Mesendoderm (in vitro differentiated cells): ENCODE measurements around the gene LARP4.

ENCODE experiments used
- DNase-seq: peaks from one replicate; pipeline ENCODE4 v3.0.0; 2013
- H2AK5ac ChIP-seq: 2 replicates; pipeline ENCODE4 v1.6.1; 2013; ENCODE audit warnings: low read length, inconsistent platforms
- H2BK120ac ChIP-seq: 2 replicates; pipeline ENCODE4 v1.6.1; 2013; ENCODE audit warnings: low read depth, mild to moderate bottlenecking, low read length, moderate library complexity, mixed read lengths
- H2BK15ac ChIP-seq: replicated peaks from 2 replicates; pipeline ENCODE4 v1.6.1; 2013; ENCODE audit warnings: low read depth, mild to moderate bottlenecking, moderate library complexity
- H2BK5ac ChIP-seq: 2 replicates; pipeline ENCODE4 v1.6.1; 2013; ENCODE audit warnings: low read length, inconsistent platforms
- H3K18ac ChIP-seq: 2 replicates; pipeline ENCODE4 v1.6.1; 2013; ENCODE audit warnings: mild to moderate bottlenecking, low read length, mixed read lengths
- H3K23ac ChIP-seq: one replicate; pipeline ENCODE4 v1.6.1; 2013; ENCODE audit warnings: low read length
- H3K27ac ChIP-seq: 2 replicates; pipeline ENCODE4 v1.5.1; 2013; ENCODE audit warnings: low read depth, mild to moderate bottlenecking, inconsistent platforms, low read length, moderate library complexity
- H3K27me3 ChIP-seq: 2 replicates; pipeline ENCODE4 v1.6.1; 2013; ENCODE audit warnings: low read length, control low read depth, mild to moderate bottlenecking, inconsistent platforms; ENCODE audit not compliant: insufficient read depth, poor library complexity
- H3K36me3 ChIP-seq: 2 replicates; pipeline ENCODE4 v1.6.1; 2013; ENCODE audit warnings: low read length, inconsistent platforms; ENCODE audit not compliant: control insufficient read depth, insufficient read depth
- H3K4ac ChIP-seq: one replicate; pipeline ENCODE4 v1.6.1; 2013; ENCODE audit warnings: low read depth, mild to moderate bottlenecking, low read length, moderate library complexity
- H3K4me1 ChIP-seq: 2 replicates; pipeline ENCODE4 v1.6.1; 2013; ENCODE audit warnings: low read depth, low read length, inconsistent platforms; ENCODE audit not compliant: control insufficient read depth
- H3K4me2 ChIP-seq: 2 replicates; pipeline ENCODE4 v1.6.1; 2013; ENCODE audit warnings: low read length
- H3K4me3 ChIP-seq: 2 replicates; pipeline ENCODE4 v1.5.1; 2013; ENCODE audit warnings: mild to moderate bottlenecking, low read length
- H3K56ac ChIP-seq: one replicate; pipeline ENCODE4 v1.6.1; 2013; ENCODE audit warnings: low read length
- H3K79me1 ChIP-seq: 2 replicates; pipeline ENCODE4 v1.6.1; 2013; ENCODE audit warnings: low read length, inconsistent platforms
- H3K79me2 ChIP-seq: 2 replicates; pipeline ENCODE4 v1.6.1; 2013; ENCODE audit warnings: mild to moderate bottlenecking, low read length; ENCODE audit not compliant: control insufficient read depth, insufficient read depth
- H3K9ac ChIP-seq: 2 replicates; pipeline ENCODE4 v1.6.1; 2013; ENCODE audit warnings: low read length, inconsistent platforms
- H4K5ac ChIP-seq: one replicate; pipeline ENCODE4 v1.6.1; 2013; ENCODE audit warnings: low read length
- H4K8ac ChIP-seq: one replicate; pipeline ENCODE4 v1.6.1; 2013; ENCODE audit warnings: low read depth, mild to moderate bottlenecking, control low read depth, low read length, moderate library complexity
- WGBS: extraction: QIAGEN DNeasy Blood & Tissue Kit; methylation state at CpG from one replicate; pipeline ENCODE4 v1.1.7; 2013; ENCODE audit warnings: low lambda C conversion rate, missing lambda C conversion rate; ENCODE audit not compliant: insufficient coverage; ENCODE audit errors: extremely low coverage; 5-methylcytosine and 5-hydroxymethylcytosine counted together

The LARP4 gene

GRCh38 chr12:50504798-50505674, 104.4 kb downstream of the LARP4 start, which contains the start of gene DIP2B:
Gene DIP2B, plus strand, starts transcription at chr12:50504985. Its CDS starts 156 bp downstream, at chr12:50505141.
- Histone ChIP-seq H3K4me1 (no peaks in the 10 kb centered on the region), H2BK5ac (peak within 1 kb of the TSS; percentile 70), H2BK120ac (no peak within 1 kb of the TSS), H4K5ac (no peak within 1 kb of the TSS), H4K8ac (peak within 1 kb of the TSS; percentile 44), H3K27me3 (no peaks in the 10 kb centered on the region), H3K23ac (peak within 1 kb of the TSS; percentile 52), H2BK15ac (no peak within 1 kb of the TSS), H3K9ac (peak within 1 kb of the TSS; percentile 93), H3K27ac (peak within 1 kb of the TSS; percentile 77), H3K4me2 (peak within 1 kb of the TSS; percentile 92), H3K4me3 (peak within 1 kb of the TSS; percentile 91), H3K36me3 (no peaks in the 10 kb centered on the region), H2AK5ac (no peak within 1 kb of the TSS), H3K56ac (peak within 1 kb of the TSS; percentile 98), H3K4ac (peak within 1 kb of the TSS; percentile 44), H3K79me1 (peaks cover 2% of the 10 kb centered on the region), H3K18ac (peak within 1 kb of the TSS; percentile 85), H3K79me2 (peaks cover 36% of the 10 kb centered on the region)
- WGBS, result no CpG with 5 or more reads among the region's 77 CpGs
- DNase-seq, result peak; percentile 95

DNA sequence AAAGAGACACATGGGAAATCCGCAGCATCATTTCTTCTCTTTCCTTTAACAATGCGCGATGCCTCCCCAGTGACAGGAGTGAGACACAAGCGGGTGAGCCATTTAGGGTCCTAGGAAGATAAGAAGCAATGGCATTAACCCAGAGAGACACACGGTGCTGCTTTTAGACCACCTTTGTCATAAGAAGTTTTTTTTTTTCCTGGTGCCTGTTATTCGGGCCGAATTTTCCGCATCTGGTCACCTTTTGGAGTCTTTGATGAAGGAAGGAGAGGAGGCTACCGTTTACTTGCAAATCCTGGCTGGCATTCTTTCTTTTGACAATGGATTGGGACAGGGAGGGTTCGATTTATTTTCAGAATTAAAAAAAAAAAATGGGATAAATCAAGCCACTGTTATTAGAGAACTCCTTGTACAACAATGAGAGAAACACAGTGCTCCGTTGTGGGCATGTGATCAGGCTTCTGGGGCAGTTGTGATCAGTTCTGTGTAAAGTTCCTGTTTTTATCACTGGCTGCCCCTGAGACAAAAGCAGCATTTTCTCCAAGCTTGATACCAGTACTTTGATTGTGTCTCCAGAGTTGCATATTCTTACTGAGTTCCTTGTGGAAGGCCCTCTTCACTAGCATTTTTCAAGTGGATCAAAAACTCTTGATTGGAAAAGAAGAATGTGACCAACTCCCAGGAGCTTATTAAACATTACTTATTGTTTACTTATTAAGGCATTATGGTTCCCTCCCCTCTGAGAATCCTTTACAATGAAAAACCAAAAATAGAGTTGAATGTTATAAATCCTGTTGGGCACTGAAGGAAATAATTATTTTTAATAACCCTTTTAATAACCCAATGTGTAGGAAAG, 105.2 kb downstream of the LARP4 start:
- peak; percentile 57 for DNase-seq
- H2AK5ac ChIP-seq, result no peak overlapping the region
- H3K4me2 ChIP-seq, result peak overlapping the region; percentile 92
- no peaks in the 10 kb centered on the region for H3K27me3 ChIP-seq
- H3K56ac ChIP-seq, result peak overlapping the region; percentile 98
- no peak overlapping the region for H4K5ac ChIP-seq
- H2BK120ac ChIP-seq, result no peak overlapping the region
- peaks cover 2% of the 10 kb centered on the region for H3K79me1 ChIP-seq
- H2BK15ac ChIP-seq, result no peak overlapping the region
- no peak overlapping the region for H3K4ac ChIP-seq
- H3K4me1 ChIP-seq, result no peaks in the 10 kb centered on the region
- no peak overlapping the region for H4K8ac ChIP-seq
- H2BK5ac ChIP-seq, result no peak overlapping the region
- H3K4me3 ChIP-seq, result peak overlapping the region; percentile 91
- H3K36me3 ChIP-seq, result no peaks in the 10 kb centered on the region
- peak overlapping the region; percentile 93 for H3K9ac ChIP-seq
- no peak overlapping the region for H3K27ac ChIP-seq
- H3K23ac ChIP-seq, result no peak overlapping the region
- H3K18ac ChIP-seq, result peak overlapping the region; percentile 14
- no CpG with 5 or more reads among the region's 11 CpGs for WGBS
- H3K79me2 ChIP-seq, result peaks cover 39% of the 10 kb centered on the region

DNA sequence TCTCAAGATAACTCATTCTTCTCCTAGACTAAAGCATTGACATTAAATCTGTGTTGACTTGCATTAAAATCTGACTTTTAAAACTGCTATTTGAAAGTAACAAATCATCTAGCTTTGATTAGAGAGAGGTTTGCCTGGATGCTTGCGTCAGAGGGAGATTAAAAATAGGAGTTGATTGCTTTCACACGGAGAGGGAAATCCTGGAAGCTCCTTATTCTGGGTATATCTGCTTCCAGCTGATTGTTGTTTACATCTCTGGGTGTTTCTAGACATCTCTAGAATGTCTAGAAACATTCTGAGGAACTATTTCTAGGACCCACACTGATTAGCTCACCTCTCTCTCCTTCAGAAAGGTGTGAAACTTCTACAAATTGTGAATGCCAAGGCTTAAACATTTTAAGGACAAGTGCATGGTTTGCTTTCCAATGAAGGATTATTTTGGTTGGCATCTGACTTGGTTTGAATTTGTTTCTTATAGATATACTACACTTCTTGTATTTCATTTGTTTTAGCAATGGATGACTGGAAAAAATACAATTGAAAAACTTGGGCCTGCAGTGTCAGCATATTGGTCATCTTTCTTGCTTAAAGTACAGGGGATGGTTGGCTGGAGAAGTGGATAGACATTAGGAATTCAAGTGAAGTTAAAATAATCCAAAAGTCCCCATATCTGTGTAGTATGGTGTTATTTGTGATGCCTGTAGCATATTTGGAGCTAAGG, 106.2 kb downstream of the LARP4 start:
- H3K4me2 ChIP-seq, result no peak overlapping the region
- H3K18ac ChIP-seq, result no peak overlapping the region
- H3K4ac ChIP-seq, result no peak overlapping the region
- WGBS, result no CpG with 5 or more reads among the region's 2 CpGs
- H3K56ac ChIP-seq, result no peak overlapping the region
- H3K79me2 ChIP-seq, result peaks cover 41% of the 10 kb centered on the region
- H3K27me3 ChIP-seq, result no peaks in the 10 kb centered on the region
- DNase-seq, result no peak
- H2BK5ac ChIP-seq, result no peak overlapping the region
- H3K79me1 ChIP-seq, result peaks cover 2% of the 10 kb centered on the region
- H2BK120ac ChIP-seq, result no peak overlapping the region
- no peak overlapping the region for H2AK5ac ChIP-seq
- no peaks in the 10 kb centered on the region for H3K36me3 ChIP-seq
- H3K4me3 ChIP-seq, result no peak overlapping the region
- H2BK15ac ChIP-seq, result no peak overlapping the region
- no peak overlapping the region for H4K8ac ChIP-seq
- H4K5ac ChIP-seq, result no peak overlapping the region
- no peaks in the 10 kb centered on the region for H3K4me1 ChIP-seq
- no peak overlapping the region for H3K27ac ChIP-seq
- H3K23ac ChIP-seq, result no peak overlapping the region
- H3K9ac ChIP-seq, result no peak overlapping the region

- no peak overlapping the region for H3K4me3 ChIP-seq
- no peak overlapping the region for H3K56ac ChIP-seq
- no peaks in the 10 kb centered on the region for H3K4me1 ChIP-seq
- H3K27ac ChIP-seq, result no peak overlapping the region
- no peak overlapping the region for H2BK15ac ChIP-seq
- H3K4ac ChIP-seq, result no peak overlapping the region
- no peak for DNase-seq
- H3K79me1 ChIP-seq, result peaks cover 2% of the 10 kb centered on the region
- H3K18ac ChIP-seq, result no peak overlapping the region
- whole genome bisulfite sequencing, result no CpG with 5 or more reads among the region's 11 CpGs
- no peak overlapping the region for H4K8ac ChIP-seq
- peaks cover 42% of the 10 kb centered on the region for H3K79me2 ChIP-seq
- no peak overlapping the region for H2AK5ac ChIP-seq
- no peak overlapping the region for H3K23ac ChIP-seq
- H2BK120ac ChIP-seq, result no peak overlapping the region
- H3K9ac ChIP-seq, result no peak overlapping the region
- H2BK5ac ChIP-seq, result no peak overlapping the region
- H3K27me3 ChIP-seq, result no peaks in the 10 kb centered on the region
- no peak overlapping the region for H3K4me2 ChIP-seq
- no peaks in the 10 kb centered on the region for H3K36me3 ChIP-seq
- no peak overlapping the region for H4K5ac ChIP-seq
Observed at GRCh38 chr12:50507474-50507838, 106.8 kb downstream of the LARP4 start.

GRCh38 chr12:50507930-50508329, 107.2 kb downstream of the LARP4 start:
- Histone ChIP-seq H3K4ac (no peak overlapping the region), H3K27me3 (no peaks in the 10 kb centered on the region), H3K79me2 (peaks cover 45% of the 10 kb centered on the region), H3K4me1 (no peaks in the 10 kb centered on the region), H2AK5ac (no peak overlapping the region), H3K79me1 (peaks cover 2% of the 10 kb centered on the region), H3K27ac (no peak overlapping the region), H3K23ac (no peak overlapping the region), H3K4me3 (no peak overlapping the region), H2BK5ac (no peak overlapping the region), H4K5ac (no peak overlapping the region), H3K4me2 (no peak overlapping the region), H2BK15ac (no peak overlapping the region), H3K56ac (no peak overlapping the region), H3K36me3 (no peaks in the 10 kb centered on the region), H3K9ac (no peak overlapping the region), H3K18ac (no peak overlapping the region), H4K8ac (no peak overlapping the region), H2BK120ac (no peak overlapping the region)
- no peak for DNase-seq
- whole genome bisulfite sequencing, result no CpG with 5 or more reads among the region's 2 CpGs
